Esophagus (tissue), 2 donors: ENCODE data around the gene HTR3A. TPM values are rescaled to one million over a fixed set of nuclear protein-coding genes. Genes with fewer than 3 reads are reported as not detected.
"Not testable (repeated sequence)": the region's sequence is repeated elsewhere in the genome, so short reads cannot be mapped to it uniquely, and the experiment has no call there.

ENCODE experiments used
- H3K27ac ChIP-seq, 2 donors: one replicate each; pipeline ENCODE4 v1.5.1; 2013; ENCODE audit warnings: low read depth in 2 of 2, mild to moderate bottlenecking in 2 of 2, inconsistent platforms in 1 of 2, low read length in 1 of 2, moderate library complexity in 1 of 2
- H3K27me3 ChIP-seq, 2 donors: one replicate each; pipeline ENCODE4 v1.6.1; 2013; ENCODE audit warnings: low read length in 2 of 2, control low read depth in 1 of 2, mild to moderate bottlenecking in 1 of 2; ENCODE audit not compliant: insufficient read depth in 2 of 2, control insufficient read depth in 1 of 2
- H3K36me3 ChIP-seq, 2 donors: one replicate each; pipeline ENCODE4 v1.6.1; 2013; ENCODE audit warnings: low read length in 1 of 2; ENCODE audit not compliant: control insufficient read depth in 2 of 2, insufficient read depth in 2 of 2
- H3K4me1 ChIP-seq, 2 donors: one replicate each; pipeline ENCODE4 v1.6.1; 2013; ENCODE audit warnings: low read length in 1 of 2; ENCODE audit not compliant: control insufficient read depth in 2 of 2, insufficient read depth in 2 of 2
- H3K4me3 ChIP-seq, 2 donors: one replicate each; pipeline ENCODE4 v1.5.1; 2013; ENCODE audit warnings: low read length in 2 of 2, mild to moderate bottlenecking in 2 of 2, low read depth in 1 of 2, moderate library complexity in 1 of 2
- H3K9me3 ChIP-seq, 2 donors: one replicate each; pipeline ENCODE4 v1.6.1; 2013; ENCODE audit warnings: mild to moderate bottlenecking in 2 of 2, low read depth in 1 of 2, low read length in 1 of 2, moderate library complexity in 1 of 2; ENCODE audit not compliant: control insufficient read depth in 2 of 2, insufficient read depth in 1 of 2
- WGBS, 2 donors: extraction: QIAGEN DNeasy Blood & Tissue Kit; methylation state at CpG; one replicate each; pipeline ENCODE4 v1.1.7; 2013; 5-methylcytosine and 5-hydroxymethylcytosine counted together
- polyA plus RNA-seq, 2 donors: library from polyadenylated mRNA; stranded (reverse); fragments of 200-250 nt; gene quantifications; one replicate each; pipeline ENCODE4 v1.2.3, GENCODE V29; 2013
- donor health status: healthy with polysubstance abuse.
- donor health status: Bipolar disorder and iron deficiency.

HTR3A gene
- polyA plus RNA-seq, 2 donors, result 0.13 TPM; not detected in 1

DNA sequence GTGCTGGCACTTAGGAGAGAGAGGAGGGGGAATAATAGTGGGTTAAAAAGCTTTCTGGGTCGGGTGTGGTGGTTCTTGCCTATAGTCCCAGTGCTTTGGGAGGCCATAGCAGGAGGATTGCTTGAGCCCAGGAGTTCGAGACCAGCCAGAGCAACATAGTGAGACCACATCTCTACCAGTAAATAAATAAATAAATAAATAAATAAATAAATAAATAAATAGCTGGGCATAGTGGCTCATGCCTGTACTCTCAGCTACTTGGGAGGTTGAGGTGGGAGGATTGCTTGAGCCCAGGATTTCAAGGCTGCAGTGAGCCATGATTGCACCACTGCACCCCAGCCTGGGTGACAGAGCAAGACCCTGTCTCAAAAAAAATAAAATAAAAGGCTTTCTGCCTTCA, 28.7 kb upstream of the HTR3A start:
- H3K27ac ChIP-seq, H3K4me1 ChIP-seq, H3K9me3 ChIP-seq, H3K36me3 ChIP-seq, H3K4me3 ChIP-seq, H3K27me3 ChIP-seq: not testable (repeated sequence)
- WGBS, 2 donors, result 72% methylated on average over 2 of the region's 2 CpGs

- H3K36me3 ChIP-seq, result no peaks in the 10 kb centered on the region
- H3K27ac ChIP-seq, result no peak overlapping the region
- H3K9me3 ChIP-seq, result no peaks in the 10 kb centered on the region
- WGBS, 2 donors, result 70 to 74% methylated on average over 4 of the region's 4 CpGs
- no peak overlapping the region for H3K4me3 ChIP-seq
- H3K27me3 ChIP-seq, result no peaks in the 10 kb centered on the region
- H3K4me1 ChIP-seq, result no peaks in the 10 kb centered on the region
These were observed 26.9 kb upstream of the HTR3A start for GRCh38 chr11:113947994-113948393.

DNA sequence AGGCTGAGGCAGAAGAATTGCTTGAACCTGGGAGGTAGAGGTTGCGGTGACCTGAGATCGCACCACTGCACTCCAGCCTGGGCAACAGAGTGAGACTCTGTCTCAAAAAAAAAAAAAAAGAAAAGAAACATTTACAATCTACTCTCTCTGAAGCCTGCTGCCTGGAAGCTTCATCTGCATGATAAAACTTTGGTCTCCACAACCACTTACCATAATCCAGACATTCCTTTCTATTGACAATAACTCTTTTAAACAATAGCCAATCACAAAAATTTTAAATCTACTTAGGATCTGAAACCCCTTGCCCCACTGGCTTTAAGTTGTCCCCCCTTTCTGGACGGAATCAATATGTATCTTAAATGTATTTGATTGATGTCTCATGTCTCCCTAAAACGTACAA, 25.0 kb upstream of the HTR3A start:
- Histone ChIP-seq H3K4me1 (peaks cover 0 to 2% of the 10 kb centered on the region in 2 donors), H3K9me3 (no peaks in the 10 kb centered on the region), H3K27ac (no peak overlapping the region), H3K4me3 (no peak overlapping the region), H3K27me3 (no peaks in the 10 kb centered on the region), H3K36me3 (no peaks in the 10 kb centered on the region)
- WGBS, 2 donors, result 72 to 75% methylated on average over 4 of the region's 4 CpGs

GRCh38 chr11:113951537-113951936, 23.4 kb upstream of the HTR3A start:
- Histone ChIP-seq H3K36me3 (no peaks in the 10 kb centered on the region), H3K9me3 (no peaks in the 10 kb centered on the region), H3K4me1 (peaks cover 0 to 2% of the 10 kb centered on the region in 2 donors), H3K27me3 (no peaks in the 10 kb centered on the region), H3K4me3 (no peak overlapping the region), H3K27ac (no peak overlapping the region)
- 53 to 60% methylated on average over 5 of the region's 5 CpGs for WGBS, 2 donors

- Histone ChIP-seq H3K36me3 (no peaks in the 10 kb centered on the region), H3K27ac (no peak overlapping the region), H3K4me1 (peaks cover 0 to 2% of the 10 kb centered on the region in 2 donors), H3K4me3 (no peak overlapping the region), H3K27me3 (no peaks in the 10 kb centered on the region), H3K9me3 (no peaks in the 10 kb centered on the region)
- 66 to 71% methylated on average over 10 of the region's 10 CpGs for WGBS, 2 donors
These were observed 22.8 kb upstream of the HTR3A start for GRCh38 chr11:113952070-113952469.

DNA sequence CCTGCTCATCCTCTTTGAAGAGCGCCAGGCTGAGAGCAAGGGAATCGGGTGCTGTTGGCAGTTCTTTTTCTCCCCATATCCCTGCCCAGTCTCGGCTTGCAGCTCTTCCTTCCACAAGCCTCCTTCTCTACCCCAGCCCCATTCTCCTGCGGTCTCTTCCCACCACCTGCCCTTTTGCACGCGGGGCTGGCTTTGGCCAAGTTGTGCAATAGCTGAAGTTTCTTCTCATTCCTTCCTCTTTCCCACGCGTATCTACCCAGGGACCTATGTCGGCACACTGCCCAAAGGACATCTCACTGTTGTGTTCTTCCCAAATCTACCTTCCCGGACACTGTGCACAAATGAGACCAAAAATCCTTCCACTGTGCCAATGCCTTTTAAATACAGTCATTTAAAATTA, 22.3 kb upstream of the HTR3A start:
- Histone ChIP-seq H3K27me3 (no peaks in the 10 kb centered on the region), H3K27ac (no peak overlapping the region), H3K36me3 (no peaks in the 10 kb centered on the region), H3K4me3 (no peak overlapping the region), H3K4me1 (peaks cover 0 to 2% of the 10 kb centered on the region in 2 donors), H3K9me3 (no peaks in the 10 kb centered on the region)
- 79 to 82% methylated on average over 10 of the region's 10 CpGs for WGBS, 2 donors

DNA sequence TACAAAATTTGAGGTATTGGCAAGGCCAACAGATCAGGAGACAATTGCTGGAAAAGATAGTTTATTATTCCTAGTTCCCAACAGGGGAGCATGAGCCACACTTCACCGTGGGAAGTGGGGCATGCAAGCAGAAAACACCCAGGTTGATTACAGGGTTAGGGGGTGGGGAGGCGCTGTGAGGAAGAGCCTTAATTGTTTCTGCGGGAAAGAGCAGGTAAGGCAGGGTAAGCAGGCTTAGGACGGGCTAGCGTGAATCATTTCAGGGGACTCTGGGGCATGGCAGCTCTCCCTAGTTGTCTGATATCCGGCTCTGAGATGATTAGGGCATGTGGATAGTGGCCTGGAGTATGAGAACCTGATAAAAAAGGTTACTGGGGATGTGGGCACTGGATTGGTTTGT, 20.7 kb upstream of the HTR3A start:
- Histone ChIP-seq H3K4me1 (peaks cover 0 to 2% of the 10 kb centered on the region in 2 donors), H3K27me3 (no peaks in the 10 kb centered on the region), H3K36me3 (no peaks in the 10 kb centered on the region), H3K27ac (no peak overlapping the region), H3K9me3 (no peaks in the 10 kb centered on the region), H3K4me3 (no peak overlapping the region)
- WGBS, 2 donors, result 49 to 59% methylated on average over 6 of the region's 6 CpGs

DNA sequence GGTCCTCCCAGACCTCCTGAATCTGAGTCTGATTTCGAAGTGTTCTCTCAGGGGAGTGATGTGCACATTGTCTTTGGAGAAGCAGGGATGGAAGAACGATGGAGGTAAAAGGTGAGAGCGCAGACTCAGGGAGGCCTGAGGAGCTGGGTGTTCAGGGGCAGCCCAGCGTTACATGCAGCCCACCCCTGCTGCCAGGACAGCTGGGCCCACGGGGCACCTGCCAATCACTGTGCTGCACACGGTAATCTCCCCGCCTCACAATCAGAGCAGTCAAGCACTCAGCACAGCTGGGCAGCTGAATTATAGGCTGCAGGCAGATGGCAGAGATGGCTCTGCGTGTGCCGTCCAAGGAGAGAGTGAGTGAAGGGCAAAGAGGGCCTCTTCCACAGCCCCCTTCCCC, 17.9 kb upstream of the HTR3A start:
- Histone ChIP-seq H3K27me3 (no peaks in the 10 kb centered on the region), H3K36me3 (no peaks in the 10 kb centered on the region), H3K4me3 (no peak overlapping the region), H3K4me1 (peaks cover 0 to 2% of the 10 kb centered on the region in 2 donors), H3K27ac (no peak overlapping the region), H3K9me3 (no peaks in the 10 kb centered on the region)
- 58 to 63% methylated on average over 9 of the region's 9 CpGs for WGBS, 2 donors

DNA sequence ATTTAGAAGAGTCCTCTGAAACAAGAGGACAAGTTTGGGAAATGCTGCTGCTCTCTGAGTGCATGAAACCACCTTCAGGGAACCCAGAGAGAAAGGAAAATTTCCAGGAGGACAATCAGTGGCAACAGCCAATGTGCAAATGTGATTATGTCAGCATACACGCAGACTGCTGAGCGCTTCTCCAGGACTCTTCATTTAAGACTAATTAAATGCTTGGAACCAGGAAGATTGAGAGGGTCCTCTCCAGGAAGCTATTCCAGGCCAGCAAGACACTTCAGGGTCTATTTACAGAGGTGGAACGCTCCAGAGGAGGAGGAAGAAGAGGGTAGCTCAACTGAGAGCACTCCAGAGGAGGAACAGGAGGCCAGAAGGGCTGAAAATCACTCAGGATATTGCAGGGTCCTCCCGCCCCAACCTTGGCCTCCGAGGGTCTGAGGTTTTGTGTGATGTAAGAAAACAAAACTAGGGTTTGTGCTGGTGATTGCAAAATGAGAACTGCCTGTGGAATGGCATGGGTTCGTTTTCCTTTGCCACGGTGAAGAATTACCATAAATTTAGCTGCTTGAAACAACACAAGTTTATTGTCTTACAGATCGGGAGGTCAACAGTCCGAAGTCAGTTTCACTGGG, 14.1 kb upstream of the HTR3A start:
- Histone ChIP-seq H3K27me3 (no peaks in the 10 kb centered on the region), H3K36me3 (no peaks in the 10 kb centered on the region), H3K27ac (no peak overlapping the region), H3K9me3 (peaks cover 0 to 3% of the 10 kb centered on the region in 2 donors), H3K4me1 (no peaks in the 10 kb centered on the region), H3K4me3 (no peak overlapping the region)
- WGBS, 2 donors, result 63 to 70% methylated on average over 9 of the region's 9 CpGs

GRCh38 chr11:113967361-113967760, 7.5 kb upstream of the HTR3A start:
- Histone ChIP-seq H3K4me1 (no peaks in the 10 kb centered on the region), H3K4me3 (no peak overlapping the region), H3K27ac (no peak overlapping the region), H3K9me3 (peaks cover 0 to 3% of the 10 kb centered on the region in 2 donors), H3K36me3 (no peaks in the 10 kb centered on the region), H3K27me3 (no peaks in the 10 kb centered on the region)
- 36 to 67% methylated on average over 1 of the region's 1 CpG for WGBS, 2 donors
